HG03095 (cell line): ENCODE results near the gene TMEM132E.

ENCODE experiments used
- ATAC-seq: cut with Tn5 transposase; IDR thresholded peaks from one replicate; pipeline ENCODE4 v1.9.1; 2021; ENCODE audit warnings: moderate library complexity; ENCODE audit not compliant: unreplicated experiment

Gene TMEM132E

DNA sequence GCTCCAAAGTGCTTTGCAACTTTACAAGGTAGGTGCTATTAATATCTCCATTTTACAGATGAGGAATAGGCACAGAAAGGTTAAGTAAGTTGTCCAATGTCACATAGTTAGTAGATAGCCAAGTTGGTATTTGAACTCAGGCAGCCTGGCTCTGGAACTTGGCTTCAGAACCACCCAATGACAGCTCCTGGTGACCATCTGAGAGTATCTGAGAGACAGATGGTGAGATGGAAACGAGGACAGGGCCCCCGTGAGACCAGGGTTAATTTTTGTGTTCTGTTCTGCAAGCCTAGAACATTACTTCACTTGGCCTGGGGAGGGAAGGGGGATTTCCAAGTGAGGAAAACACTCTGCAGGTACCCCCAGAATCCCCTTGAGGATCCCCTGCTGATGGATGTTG lies 9.8 kb upstream of the TMEM132E start:
- ATAC-seq, result no peak

DNA sequence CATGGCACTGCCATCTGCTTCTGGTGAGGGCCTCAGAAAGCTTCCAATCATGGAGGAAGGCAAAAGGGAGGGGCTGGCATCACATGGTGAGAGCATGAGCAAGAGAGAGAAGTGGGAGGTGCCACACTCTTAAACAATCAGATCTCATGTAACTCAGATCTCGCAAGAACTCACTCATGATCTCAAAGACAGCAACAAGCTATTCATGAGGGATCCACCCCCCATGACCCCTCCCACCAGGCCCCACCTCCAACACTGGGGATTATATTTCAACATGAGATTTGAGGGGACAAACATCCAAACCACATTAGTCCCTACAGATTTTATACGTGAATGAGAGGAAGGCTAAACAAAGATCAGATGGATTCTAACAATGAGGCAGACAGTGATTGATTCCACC lies 8.9 kb upstream of the TMEM132E start:
- no peak for ATAC-seq

DNA sequence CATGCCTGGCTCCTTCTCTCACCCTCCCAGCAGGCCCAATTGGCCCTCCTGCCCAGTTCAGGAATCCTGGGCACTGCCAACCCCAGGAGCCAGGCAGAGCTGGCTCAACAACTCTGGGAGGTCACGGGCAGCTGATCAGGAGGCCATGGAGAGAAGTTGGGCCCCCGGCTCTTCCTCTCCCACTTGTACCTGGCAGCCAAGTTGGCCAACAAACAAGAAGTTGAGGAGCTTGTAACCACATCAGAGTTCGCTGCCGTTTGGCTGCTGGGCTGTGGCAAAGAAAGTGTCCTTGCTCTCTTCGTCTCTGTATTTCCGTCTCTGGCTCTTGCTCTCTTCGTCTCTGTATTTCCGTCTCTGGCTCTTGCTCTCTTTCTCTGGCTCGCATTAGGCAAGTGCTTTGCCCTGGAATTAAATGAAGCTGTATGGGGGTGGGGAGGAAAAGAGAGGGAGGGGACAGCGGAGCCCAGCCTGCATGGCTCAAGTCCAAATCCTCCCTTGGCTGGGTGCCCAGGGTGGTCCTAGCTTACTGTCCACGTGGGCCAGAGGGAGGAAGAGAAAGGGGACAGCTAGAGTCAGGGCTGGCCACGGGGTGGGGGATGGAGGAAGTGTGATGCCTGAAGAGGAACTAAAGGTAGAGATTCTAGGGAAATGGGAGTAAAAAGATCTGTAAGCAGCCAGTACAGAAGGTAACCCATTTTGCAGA lies 7.8 kb upstream of the TMEM132E start:
- no peak for ATAC-seq

DNA sequence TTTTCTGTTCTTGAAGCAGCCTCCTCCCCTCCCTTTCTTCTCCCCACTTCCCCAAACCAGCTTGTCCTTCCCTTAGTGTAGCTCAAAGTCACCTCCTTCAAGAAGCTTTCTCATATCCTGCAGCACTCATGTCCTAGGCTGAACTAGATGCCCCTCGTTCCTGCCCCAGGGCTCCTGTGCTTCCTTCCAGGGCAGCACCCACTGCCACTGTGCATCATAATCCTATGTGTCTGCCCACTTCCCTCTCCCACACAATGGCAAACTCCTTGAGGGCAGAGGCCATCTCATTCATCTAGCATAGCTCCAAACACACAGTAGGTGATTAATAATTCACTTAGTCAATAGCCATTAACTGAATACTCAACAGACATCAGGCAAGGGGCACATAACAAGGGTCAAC lies 6.9 kb upstream of the TMEM132E start:
- ATAC-seq, result no peak

DNA sequence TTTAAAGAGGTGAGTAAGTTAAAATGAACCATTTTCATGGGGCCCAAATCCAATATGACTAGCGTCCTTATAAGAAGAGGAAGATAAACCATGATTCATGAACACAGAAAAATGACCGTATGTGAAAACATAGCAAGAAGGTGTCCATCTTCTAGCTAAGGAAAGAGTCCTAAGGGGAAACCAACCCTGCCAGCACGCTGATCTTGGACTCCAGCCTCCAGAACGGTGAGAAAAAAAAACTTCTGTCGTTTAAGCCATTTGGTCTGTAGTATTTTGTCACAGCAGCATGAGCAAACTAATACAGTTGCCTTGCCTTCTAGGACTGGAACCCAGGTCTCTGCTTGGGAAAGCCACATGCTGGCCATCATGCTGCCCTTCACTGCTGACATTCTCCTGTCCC lies 4.2 kb upstream of the TMEM132E start:
- no peak for ATAC-seq

DNA sequence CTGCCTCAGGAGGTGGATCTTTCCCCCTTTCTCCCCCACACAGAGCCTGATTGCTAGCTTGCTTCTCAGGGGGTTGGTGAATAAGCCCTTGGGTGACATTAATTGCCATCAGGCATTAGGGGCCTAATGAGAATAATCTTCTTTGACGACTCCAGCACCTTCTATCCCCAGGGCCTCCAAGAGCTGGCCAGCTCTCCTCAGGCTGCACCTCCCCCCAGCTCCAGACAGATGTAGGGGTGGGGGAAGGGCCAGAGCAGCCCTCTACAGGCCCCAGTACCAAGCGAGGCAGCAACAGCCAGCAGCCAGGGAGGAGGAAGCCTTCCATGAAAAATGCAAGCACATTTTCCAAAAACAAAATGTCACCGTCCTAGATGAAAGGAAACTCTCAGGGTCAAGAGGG lies 1.4 kb upstream of the TMEM132E start:
- no peak for ATAC-seq

DNA sequence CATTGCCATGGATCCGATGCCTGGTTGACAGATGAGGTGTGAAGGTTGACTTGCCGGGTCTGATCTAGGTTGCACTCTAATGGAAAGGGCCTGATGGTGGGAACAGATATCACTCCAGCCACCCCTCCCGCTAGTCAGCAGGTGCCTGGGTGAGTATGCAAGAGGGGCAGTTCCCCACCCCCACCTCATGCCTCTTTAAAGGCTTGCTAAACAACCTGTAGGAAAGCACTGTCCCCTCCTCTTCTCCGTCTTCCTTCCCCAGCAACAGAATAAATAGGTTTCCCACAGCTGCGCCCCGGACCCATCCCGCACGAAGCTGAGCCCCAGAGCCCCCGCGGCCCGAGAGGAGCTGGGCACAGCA lies 746 bp upstream of the TMEM132E start:
- no peak for ATAC-seq

DNA sequence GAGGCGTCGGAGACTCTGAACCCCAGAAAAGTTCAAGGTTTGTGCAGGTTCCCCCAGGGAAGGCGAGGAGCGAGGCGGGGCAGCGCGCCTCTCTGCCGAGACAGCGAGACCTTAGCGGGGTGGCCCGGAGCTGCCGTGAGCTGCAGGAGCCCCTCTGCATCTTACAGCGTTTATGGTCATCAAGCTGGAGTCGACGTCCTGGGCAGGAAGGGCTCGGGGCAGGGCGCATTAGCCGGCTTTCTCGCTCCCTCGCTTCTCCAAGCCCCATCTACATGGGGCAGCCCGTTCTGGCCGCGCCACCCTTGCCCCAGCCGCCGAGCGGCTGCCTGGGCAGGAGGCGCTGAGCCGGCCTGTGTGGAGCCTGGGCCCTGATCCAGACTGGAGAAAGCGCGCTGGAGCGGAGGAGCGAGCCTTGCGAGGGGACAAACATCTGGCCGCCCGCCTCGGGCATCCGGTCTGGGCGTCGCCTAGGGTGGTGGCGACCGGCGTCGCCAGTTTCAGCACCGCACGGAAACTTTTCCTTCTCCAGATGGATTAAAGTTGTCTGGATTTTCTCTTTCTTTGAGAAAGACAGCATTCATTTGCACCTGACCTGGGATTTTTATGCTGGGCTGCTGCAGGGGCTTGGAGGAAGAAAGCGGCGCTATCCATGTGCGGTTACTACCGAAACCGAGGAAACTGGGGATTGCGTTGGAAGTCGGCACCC lies 750 bp downstream of the TMEM132E start:
- ATAC-seq, result no peak

DNA sequence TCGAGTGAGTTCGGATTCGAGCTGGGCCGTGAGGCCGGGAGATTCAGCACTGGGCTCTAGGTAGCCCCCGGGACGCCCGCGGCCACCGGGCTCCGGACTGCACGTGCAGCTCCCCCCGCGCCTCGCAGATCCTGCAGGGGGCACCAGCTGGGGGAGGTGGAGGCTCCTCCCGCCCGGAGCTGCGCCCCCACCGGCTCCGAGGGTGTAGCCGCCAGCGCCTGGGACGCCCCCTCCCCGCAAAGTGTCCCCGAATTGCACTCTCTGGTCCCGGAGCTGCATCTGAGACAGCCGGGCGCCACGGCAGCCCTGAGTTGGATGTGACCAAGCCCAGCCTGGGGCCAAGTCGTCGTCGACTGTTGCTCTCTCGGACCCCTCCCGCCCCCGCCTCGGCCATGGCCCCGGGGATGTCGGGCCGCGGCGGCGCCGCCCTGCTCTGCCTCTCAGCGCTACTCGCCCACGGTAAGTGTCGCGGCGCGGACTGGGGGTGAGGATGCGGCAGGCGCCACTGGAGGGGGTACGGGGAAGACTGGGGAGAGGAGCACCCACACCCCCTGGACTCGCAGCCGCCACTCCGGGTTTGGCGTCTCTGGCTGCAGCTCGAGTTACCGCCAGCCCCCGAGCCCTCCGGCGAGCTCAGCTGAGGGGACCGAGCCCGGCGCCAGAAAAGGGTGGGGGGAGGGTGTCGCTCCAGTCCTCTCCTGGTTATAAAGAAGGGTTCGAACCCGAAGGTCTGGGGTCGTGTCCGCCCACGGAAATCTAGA lies 1.5 kb downstream of the TMEM132E start:
- no peak for ATAC-seq

DNA sequence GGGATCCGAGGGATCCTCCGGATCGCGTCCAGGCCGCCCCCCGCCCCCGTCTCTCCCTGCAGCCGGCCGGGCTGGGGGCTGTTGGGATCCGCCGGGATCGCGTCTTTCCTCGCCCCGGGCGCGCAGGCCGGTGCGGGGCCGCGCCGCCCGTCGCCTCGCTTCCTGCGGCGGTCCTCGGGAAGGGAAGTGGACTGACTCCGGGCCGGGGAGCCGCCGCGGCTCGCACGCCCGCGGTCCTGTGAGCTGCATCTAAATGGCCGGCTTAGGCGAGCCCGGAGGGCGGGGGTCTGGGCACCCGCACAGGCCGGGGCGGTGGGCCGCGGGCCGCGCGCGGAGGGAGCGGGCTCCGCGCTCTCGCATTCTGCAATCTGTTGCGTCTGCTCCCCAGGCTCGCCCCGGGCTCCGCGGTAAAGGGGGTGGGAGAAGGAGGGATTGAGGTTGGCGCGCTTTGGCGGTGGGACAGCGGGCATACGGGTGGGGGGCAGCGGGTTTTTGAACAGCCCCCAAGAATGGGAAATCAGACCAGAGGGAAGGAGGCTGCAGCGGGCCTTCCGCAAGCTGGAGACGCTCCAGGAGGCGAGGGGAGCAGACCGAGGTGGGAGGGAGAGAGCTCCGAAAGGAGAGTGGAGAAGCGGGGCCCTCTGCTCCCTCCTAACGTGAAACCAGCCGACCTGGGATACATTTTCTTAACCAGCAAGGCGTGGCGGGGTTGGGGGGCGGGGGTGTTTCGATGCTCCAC lies 2.2 kb downstream of the TMEM132E start:
- ATAC-seq, result no peak

DNA sequence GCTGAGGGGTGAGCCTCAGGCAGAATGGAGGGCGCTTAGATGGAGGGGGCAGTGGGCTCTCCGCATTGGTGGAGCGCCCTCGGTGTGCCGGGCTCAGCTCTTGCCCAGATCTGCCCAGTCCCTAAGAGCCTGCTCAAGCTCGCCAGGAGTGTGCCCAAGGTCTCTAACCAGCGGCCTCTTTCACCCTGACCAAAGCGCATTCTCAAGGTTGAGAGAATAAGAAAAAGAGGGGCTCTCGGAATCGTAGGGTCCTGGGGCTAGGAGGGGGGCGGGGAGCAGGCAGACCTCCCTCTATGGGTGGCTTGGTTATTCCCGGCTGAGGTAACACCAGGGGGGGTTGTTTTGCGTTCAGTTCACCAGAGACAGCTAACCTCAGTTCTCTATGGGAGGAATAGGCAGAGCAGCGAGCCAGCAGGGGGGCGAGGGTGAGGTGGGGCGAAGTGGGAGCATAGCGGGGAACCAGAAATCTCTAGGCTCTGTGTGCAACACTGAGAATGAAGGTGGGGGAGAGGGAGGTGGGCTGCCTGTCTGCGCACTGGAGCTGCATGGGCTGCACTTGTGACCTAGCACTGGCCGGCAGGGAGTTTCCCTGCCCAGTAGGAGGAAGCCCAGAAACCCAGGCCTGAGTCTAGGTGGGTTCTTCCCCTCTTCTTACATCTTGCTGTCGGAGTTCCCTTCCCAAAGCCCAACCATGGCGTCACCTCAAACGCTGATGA lies 3.0 kb downstream of the TMEM132E start:
- ATAC-seq, result no peak

DNA sequence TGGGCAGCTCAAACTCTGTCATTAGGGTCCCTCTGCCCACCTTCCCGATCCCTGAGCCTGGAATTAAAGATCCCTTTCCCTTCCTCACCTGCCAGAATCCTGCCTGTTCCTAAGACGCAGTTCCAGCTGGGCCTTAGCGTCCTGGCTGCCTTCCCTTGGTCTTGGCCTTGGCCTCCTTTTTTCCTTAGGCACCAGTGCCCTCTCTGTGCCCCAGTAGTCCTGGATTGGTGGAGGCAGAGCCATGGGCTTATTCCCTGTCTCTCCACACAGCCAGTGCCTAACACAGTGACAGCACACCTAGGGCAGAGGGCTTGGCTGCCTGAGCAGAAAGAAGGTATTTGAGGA lies 3.5 kb downstream of the TMEM132E start:
- no peak for ATAC-seq

DNA sequence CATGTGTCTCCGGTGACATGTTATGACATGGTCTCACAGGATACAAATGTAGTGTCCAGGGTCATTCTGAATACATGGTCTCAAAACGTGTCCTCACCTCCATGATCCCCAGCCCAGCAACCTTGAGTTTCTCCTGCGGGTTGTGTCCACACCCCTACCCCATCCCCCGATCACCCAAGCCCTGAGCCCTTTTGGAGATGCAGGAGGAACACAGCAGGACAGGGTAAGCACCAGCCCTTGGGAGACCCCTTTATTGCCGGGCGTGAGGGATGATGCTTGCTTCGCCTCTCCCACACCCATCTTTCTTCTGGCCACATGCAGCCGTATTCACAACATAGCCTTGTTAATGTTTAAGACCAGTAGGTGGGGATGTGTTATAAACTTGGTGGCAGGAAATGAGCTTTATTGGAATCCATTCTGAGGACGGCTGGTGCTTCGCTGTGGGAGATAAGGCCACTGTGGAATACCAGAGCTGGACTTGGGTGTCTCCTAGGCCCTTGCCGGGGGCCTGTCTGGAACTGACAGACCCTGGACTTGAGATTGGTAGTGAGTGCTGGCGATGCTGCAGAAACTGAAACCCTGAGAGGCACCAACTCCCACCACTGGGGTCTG lies 5.5 kb downstream of the TMEM132E start:
- no peak for ATAC-seq

DNA sequence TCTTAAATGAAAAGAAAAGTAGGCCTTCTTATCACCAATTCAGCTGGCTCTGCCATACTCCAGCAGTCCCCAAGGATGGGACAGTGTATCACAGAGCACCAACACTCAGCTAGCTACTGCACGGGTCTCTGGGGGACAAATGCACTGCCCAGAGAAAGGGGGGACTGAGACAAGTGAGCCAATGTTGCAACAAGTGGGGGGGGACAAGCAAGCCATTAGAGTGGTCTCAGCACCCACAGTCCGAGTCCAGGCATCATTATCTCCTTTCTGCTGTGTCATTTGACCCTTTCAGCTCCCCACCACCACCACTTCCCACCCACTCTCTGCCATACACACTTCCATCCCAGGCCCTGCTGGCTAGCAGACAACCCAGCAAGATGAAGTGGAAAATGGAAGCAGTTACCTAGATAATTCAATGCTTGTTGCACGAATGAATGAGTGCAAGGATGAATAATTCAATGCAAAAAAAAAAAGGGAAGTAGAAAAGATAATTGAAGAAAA lies 7.0 kb downstream of the TMEM132E start:
- ATAC-seq, result no peak

DNA sequence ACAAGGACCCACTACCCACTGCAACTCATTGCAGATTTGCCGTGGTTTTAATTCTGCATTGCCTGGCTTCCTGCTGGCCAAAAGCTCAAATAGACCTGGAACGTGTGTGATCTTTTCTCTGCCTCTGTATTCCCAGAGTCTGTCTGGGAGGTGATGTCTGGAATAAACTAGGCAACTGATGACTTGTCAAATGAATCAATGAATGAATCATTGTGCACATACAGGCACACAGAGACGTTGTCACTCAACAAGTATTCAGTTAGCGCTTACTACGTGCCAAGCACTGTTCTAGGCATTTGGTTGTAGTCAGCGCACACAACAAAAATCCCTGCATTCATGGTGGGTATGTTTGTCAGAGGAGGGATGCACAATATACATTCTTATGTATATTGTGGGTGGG lies 8.9 kb downstream of the TMEM132E start:
- no peak for ATAC-seq

DNA sequence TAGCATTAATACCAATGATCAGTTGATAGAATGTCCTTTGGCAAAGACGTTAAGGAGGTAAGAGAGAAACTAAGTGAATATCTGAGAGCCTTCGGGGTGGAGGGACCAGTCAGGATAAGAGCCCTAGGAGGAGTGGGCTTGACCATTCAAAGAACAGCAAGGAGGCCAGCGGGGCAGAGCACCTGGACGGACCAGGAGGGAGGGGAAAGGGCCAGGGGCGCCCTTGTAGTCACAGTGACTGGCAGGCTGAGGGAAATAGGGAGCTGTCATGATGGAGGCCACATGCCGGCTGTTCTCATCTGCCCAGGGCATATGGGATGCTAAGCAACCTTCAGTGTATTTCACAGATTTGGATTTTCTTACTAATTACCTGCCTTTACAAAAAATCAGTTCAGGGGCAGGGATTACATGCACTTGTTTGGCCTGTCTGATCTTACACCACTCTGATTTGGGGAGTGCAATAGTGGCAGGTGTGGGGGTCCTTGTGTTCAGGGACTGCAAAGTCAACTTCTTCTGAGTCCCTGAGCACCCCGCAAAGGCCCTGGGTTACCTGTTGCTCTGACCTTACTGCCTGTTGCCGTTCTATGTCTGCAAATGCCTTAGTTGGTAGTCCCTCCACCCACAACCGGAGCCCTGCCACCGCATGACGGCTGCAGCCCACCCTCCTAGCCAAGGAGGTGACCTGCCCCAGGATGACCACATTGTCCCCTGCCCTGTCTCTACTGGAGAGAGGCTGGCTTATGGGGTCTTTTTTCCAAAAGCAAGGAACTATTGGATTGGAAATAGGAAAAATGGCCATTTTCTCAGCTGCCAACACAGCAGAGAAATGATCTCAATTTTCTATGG lies 10.0 kb downstream of the TMEM132E start:
- no peak for ATAC-seq

DNA sequence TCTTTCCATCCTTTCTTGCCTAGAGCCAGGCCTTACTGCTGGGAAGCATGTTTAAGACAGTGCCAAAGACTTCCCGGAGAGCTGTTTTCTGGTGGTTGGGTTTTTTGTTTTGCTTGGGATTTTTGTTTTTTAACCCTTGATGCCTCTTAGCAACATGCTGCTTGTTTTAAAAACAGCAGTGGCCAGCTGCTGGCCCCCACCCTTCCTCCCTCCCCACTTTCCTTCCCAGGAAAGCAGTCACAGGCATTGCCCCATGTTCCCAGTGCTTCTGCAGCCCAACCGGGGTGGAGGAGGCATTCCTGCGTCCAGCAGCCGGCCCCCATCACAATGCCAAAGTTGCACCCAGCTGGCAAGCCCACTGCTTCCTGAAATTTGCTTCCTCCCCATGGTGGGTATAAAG lies 12.6 kb downstream of the TMEM132E start:
- no peak for ATAC-seq

DNA sequence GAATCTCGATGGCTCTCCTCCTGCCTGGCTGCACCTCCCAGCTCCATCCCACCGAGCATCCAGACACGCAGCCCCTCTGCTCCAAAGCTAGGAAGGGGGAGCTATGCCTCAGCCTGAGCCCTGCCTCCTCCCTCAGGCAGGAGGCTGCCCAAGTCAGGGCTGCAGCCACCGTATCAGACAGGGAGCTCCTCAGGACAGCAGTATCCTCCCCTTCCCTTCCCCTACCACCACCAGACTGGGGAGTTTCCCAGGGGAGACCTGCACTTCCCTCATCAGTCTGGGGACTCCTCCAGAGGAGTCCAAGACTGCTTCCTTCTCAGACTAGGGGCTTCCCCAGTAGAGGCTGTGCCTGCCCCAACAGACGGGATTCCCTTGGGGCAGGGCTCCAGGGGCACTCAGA lies 17.5 kb downstream of the TMEM132E start:
- ATAC-seq, result no peak

DNA sequence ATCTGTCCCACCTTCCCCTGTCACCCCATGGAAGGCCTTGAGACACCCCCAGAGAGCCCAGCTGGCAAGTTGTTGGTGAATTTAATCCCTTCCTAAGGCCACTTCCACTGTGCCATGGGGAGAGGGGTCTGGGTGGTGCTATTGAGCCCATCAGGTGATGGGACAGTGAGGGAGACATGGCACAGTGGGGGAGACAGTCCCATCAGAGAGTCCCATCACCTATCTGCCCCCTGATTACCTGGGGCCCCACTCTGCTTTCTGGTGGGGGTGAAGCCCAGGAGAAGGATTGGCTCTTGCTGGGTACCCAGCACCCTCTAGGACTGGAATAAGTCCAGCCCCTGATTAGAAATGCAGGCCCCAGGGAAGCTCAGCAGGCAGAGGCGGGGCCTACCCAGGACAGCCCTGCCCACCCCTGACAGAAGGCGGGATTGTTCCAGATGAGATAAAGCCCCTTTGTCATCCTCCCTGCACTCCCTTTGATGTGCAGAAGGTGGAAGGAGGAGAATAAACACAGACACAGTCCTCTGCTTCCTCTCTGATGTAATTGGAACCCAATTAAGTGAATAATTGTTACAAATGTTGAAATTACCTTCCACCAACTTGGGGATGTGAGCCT lies 18.9 kb downstream of the TMEM132E start:
- no peak for ATAC-seq
